Skeletal muscle cell (primary cell): ENCODE results near the gene IL7R.
"Not testable (repeated sequence)": the region's sequence is repeated elsewhere in the genome, so short reads cannot be mapped to it uniquely, and the experiment has no call there.

ENCODE experiments used
- DNase-seq: peaks from one replicate; pipeline ENCODE4 v3.0.0-alpha.2; 2010; ENCODE audit warnings: low read depth
- H3K4me3 ChIP-seq: 2 replicates; pipeline ENCODE4 v1.5.1; 2011; ENCODE audit warnings: low read depth, mild to moderate bottlenecking, control low read depth, low read length, moderate library complexity

Gene IL7R

DNA sequence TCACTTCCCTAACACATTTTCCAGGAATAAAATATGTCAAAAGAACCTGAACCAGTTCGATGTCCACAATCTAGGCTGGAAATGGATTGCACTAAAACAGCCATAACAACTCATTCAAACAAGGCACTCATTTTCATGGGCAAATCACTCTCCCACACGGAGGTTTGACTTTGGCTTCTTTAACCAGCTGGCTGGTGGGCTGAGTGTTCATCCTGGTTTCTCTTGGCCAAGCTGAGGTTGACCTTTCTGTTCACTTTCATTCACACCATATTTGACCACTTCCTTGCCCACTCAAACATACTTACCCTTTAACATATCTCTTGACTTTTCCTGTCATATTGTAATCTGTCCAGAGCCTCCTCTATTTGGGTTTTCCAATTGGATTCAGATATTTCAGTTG lies 5.4 kb downstream of the IL7R start:
- DNase-seq: no peak
- H3K4me3 ChIP-seq: no peak overlapping the region

GRCh38 chr5:35863159-35863558 lies 6.5 kb downstream of the IL7R start:
- DNase-seq: no peak
- no peak overlapping the region for H3K4me3 ChIP-seq

DNA sequence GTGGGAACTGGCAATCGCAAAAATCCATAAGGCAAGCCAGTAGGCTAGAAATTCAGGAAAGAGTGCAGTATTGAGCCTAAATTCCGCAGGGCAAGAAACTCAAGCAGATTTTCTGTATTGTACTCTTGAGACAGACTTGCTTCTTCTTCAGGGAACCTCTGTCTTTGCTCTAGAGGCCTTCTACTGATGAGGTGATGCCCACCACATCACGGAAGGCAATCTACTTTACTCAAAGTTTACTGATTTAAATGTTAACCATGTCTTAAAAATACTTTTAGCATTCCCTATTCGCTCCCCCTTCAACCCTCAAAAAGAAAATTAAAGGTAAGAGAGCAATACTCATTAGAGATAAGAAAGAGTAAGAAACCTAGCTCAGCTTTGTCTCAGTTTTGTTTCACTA lies 11.3 kb downstream of the IL7R start:
- H3K4me3 ChIP-seq: no peak overlapping the region
- no peak for DNase-seq

DNA sequence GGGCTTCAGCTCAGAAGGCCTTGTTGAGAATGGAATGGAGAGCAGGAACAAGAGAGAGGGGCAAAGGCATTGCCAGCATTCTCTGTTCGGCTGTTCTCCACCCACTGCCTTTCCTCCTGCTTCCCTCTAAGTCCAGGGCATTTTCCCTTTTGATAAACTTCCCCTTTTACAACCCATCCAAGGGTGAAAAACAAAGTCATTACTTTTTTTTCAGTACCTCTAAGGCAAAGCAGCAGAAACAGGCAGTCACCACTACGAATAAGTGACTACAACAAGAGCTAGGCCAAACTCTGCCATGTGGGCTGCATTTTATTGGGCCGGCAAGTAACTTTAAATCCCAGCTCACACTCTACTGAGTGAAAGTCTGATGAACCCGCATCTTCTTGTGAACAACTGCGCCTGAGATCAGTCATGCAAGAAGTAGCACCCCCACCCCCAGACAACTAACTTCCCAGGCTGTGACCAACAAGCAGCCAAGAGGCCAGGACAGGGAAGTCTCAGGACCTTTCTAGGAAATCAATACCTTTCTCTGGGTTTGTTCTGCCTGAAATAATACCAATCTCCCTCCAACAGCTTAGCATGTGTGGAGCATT lies 13.1 kb downstream of the IL7R start:
- DNase-seq: no peak
- no peak overlapping the region for H3K4me3 ChIP-seq

DNA sequence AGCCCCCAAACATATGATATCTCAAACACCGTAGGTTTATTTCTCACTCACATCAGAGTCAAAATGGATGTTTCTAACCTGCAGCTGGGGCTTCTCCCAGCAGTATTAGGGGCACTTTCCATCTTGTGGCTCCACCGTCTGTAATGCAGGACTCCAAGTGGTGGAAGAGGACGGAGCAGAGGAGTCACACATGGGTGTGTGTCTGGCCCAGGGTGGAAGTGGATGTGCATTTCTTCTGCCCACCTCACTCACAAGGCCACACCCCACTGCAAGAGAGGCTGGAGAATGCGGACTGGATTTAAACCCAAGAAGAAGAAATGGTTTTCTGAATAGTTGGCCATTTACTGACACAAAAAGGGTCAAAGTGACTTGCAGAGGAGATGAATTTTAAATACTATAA lies 13.9 kb downstream of the IL7R start:
- no peak overlapping the region for H3K4me3 ChIP-seq
- DNase-seq: no peak

DNA sequence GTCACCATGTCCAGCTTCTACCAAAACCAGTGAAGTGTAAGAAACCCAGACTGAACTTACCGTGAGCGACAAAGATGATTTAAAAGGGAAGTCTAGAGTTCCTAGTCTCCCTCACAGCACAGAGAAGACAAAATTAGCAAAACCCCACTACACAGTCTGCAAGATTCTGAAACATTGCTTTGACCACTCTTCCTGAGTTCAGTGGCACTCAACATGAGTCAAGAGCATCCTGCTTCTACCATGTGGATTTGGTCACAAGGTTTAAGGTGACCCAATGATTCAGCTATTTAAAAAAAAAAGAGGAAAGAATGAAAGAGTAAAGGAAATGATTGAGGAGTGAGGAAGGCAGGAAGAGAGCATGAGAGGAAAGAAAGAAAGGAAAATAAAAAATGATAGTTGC lies 19.8 kb downstream of the IL7R start:
- no peak for DNase-seq
- H3K4me3 ChIP-seq: no peak overlapping the region

DNA sequence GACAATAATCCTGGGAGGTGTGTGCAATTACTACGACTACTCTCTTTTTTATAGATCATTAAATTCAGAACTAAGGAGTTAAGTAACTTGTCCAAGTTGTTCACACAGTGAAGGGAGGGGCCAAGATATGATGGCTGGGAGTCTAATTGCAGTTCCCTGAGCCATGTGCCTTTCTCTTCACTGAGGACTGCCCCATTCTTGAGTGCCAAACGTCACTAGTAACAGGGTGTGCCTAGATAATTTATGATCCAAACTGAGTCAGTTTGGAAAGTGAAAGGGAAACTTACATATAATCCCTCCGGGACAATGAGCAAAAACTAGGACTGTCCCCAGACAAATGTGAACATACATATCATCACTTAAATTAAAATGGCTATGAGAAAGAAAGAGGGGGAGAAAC lies 20.2 kb downstream of the IL7R start:
- DNase-seq: no peak
- H3K4me3 ChIP-seq: no peak overlapping the region

DNA sequence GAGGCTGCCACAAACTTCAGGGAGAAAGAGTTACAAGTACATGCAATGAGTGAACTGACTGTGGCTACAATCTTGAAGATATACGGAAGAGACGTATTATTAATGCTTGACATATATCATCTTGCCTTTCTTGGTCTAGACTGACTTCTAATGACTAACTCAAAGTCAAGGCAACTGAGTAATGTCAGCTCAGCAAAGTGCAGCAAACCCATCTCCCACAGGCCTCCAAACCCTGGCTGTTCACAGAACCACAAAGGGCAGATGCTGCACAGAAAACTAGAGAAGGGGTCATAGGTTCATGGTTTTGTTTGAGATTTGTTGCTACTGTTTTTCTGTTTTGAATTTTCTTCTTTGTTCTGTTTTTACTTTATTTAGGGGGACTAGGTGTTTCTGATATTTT lies 21.0 kb downstream of the IL7R start:
- DNase-seq: no peak
- no peak overlapping the region for H3K4me3 ChIP-seq

GRCh38 chr5:35878079-35878478 lies 21.4 kb downstream of the IL7R start:
- H3K4me3 ChIP-seq: no peak overlapping the region
- DNase-seq: no peak

- no peak overlapping the region for H3K4me3 ChIP-seq
- no peak for DNase-seq
These were observed 22.4 kb downstream of the IL7R start for GRCh38 chr5:35879096-35879495.

- DNase-seq: no peak
- H3K4me3 ChIP-seq: no peak overlapping the region
These were observed 23.0 kb downstream of the IL7R start for GRCh38 chr5:35879649-35880048.

DNA sequence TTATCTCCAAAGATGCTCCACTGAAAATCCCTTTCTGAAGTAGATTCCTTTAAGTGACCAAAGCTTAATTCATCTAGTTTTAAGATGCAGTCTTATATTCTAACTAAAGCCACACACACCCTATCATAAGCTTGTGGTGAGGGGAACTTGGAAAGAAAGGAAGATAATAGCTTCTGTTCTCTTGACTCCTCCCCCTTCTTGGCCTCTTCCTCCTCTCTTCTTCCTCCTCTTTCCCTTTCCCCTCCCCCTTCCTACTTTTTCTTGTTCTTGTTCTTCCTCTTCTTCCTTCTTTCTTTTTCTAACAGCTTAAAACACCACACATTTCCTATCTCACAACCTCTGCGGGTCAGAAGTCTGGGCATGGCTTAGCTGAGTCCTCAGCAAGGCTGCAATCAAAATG lies 23.5 kb downstream of the IL7R start:
- no peak for DNase-seq
- no peak overlapping the region for H3K4me3 ChIP-seq

GRCh38 chr5:35881758-35882157 lies 25.1 kb downstream of the IL7R start:
- H3K4me3 ChIP-seq: no peak overlapping the region
- DNase-seq: no peak

- H3K4me3 ChIP-seq: no peak overlapping the region
- DNase-seq: peak; percentile 74
These were observed 27.6 kb downstream of the IL7R start for GRCh38 chr5:35884191-35884769.

- DNase-seq: no peak
- H3K4me3 ChIP-seq: no peak overlapping the region
These were observed 28.1 kb downstream of the IL7R start for GRCh38 chr5:35884773-35885172.

GRCh38 chr5:35886381-35886780 lies 29.7 kb downstream of the IL7R start:
- H3K4me3 ChIP-seq: no peak overlapping the region
- no peak for DNase-seq

- DNase-seq: no peak
- H3K4me3 ChIP-seq: no peak overlapping the region
These were observed 30.8 kb downstream of the IL7R start for GRCh38 chr5:35887321-35888100.

- no peak overlapping the region for H3K4me3 ChIP-seq
- no peak for DNase-seq
These were observed 33.6 kb downstream of the IL7R start for GRCh38 chr5:35890021-35891020.

GRCh38 chr5:35892799-35893198 lies 36.1 kb downstream of the IL7R start:
- not testable (repeated sequence) for DNase-seq, H3K4me3 ChIP-seq

DNA sequence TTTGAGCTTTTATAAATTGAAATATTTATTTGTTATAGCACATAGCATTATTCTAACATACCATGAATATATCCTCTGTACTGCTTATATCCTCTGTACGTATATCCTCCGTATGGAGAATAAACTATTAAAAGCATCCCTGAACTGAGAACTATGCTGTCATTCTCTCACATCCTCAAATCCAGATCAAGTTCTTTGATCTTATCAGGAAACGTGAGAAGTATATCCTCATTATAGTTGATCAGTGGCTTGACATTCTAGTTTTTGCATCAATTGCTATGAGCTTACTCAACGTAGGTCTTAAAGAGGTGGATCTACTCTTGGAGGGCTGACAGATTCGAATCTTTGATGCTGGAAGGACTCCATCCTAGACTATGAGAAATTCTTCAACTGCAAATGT lies 37.4 kb downstream of the IL7R start:
- no peak for DNase-seq
- H3K4me3 ChIP-seq: no peak overlapping the region
